Measurements from ENCODE around the gene CSK.

CSK gene

GRCh38 chr15:74817370-74817737 is 35.5 kb downstream of the CSK start:
- no peak overlapping the region for H3K4me3 ChIP-seq (ENCODE audit: low read depth, low read length)
- DNase-seq (ENCODE audit: low read depth): no peak

DNA sequence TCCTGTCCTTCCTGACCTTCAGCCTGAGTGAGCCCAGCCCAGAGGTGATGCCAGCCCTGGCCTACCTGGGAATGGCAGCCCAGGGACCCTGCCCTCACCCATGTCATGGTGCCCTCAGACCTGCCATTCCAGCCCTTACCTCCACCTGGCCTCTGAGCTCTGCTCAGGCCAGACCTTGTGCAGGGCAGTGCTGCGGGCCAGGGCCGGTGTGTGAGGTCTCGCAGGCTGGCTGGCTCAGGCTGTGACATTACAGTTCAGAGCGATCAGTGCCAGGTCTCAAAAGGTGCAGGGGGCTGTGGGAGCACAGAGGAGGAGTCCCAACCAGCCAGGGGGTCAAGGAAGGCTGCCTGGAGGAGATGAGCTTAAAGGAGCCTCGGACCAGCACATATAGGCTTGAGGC is 38.2 kb downstream of the CSK start:
- no peak for DNase-seq (ENCODE audit: low read depth)

DNA sequence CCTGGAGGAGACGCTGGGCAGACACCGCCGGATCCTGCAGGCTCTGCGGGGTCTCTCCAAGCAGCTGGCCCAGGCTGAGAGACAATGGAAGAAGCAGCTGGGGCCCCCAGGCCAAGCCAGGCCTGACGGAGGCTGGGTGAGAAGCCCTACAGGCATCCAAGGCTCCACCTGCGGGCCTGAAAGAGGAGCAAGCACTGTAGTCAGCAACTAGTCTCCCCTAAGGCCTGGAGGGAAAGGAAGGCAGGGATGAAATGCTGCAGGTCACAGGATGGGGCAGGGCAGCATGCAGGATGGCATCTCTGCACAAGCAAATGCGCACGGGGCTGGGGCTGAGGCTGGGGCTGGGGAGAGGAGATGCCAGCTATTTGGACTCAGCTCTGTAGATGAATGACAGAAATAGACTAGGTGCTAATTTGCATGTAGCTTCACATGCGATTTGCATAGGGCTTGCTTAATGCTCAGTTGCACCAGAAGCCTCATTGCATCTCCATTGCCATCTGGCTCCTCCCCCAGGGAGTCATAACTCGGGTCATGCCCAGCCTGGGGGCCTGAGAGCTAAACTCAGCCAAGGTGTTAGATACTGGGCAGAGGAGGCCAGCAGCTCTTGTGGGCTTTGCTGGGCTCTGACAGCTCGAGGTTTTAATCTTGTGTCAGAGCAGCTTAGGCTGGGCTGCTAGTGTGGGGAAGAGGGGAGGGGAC is 39.4 kb downstream of the CSK start:
- no peak for DNase-seq (ENCODE audit: low read depth)
- no peak overlapping the region for H3K4me3 ChIP-seq (ENCODE audit: low read depth, low read length)

More for the DNA sequence above, 38.2 kb downstream of the CSK start:
- H3K4me3 ChIP-seq (ENCODE audit: low read depth, low read length): no peak overlapping the region

DNA sequence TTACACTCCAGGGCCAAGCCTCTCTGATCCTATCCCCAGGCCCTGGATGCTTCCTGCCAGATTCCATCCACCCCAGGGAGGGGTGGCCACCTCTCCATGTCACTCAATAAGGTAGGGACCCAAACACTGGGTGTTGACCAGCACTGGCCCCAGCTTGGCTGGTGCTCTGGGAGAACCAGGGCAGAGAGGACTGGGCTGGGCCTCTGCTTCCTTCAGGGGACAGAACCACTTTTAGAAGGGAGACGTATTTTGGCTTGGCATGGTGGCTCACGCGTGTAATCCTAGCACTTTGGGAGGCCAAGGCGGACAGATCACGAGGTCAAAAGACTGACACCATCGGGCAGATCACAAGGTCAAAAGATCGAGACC is 39.9 kb downstream of the CSK start:
- no peak overlapping the region for H3K4me3 ChIP-seq (ENCODE audit: low read depth, low read length)
- DNase-seq (ENCODE audit: low read depth): no peak

DNA sequence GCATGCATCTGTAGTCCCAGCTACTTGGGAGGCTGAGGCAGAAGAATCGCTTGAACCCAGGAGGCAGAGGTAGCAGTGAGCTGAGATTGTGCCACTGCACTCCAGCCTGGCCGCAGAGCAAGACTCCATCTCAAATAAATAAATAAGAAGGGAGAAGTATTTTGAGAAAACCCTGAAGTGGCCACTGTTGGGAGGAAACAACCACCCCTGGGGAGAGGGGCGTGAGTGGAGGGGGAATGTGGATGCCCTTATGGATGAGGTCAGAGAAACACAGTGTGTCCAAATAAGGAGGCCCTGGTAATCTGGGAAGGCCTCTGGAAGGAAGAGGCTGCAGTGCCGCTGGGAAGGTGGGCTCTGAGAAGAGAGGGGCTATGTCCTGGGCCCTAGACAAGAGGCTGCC is 40.4 kb downstream of the CSK start:
- no peak overlapping the region for H3K4me3 ChIP-seq (ENCODE audit: low read depth, low read length)
- DNase-seq (ENCODE audit: low read depth): no peak

DNA sequence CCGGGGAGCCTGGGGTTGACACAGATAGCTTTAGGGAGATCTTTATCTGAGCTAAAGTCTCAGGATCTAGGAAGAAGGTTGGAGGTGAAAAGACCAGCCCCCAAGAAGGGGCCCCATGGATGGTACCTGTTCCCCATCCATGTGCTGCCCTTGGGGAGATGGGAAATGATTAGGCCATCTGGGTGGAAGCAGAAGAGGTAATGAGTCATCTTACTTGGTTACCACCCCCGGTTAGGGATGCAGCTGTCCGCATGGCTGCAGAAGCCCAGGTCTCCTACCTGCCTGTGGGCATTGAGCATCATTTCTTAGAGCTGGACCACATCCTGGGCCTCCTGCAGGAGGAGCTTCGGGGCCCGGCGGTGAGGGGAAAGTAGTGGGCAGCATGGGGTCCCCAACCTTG is 41.4 kb downstream of the CSK start:
- no peak overlapping the region for H3K4me3 ChIP-seq (ENCODE audit: low read depth, low read length)
- no peak for DNase-seq (ENCODE audit: low read depth)

- no peak for DNase-seq (ENCODE audit: low read depth)
- no peak overlapping the region for H3K4me3 ChIP-seq (ENCODE audit: low read depth, low read length)
These were observed 43.1 kb downstream of the CSK start for GRCh38 chr15:74824976-74825375.

- H3K4me3 ChIP-seq (ENCODE audit: low read depth, low read length): no peak overlapping the region
These were observed 44.0 kb downstream of the CSK start for GRCh38 chr15:74825866-74826265.

GRCh38 chr15:74826364-74826819 is 44.5 kb downstream of the CSK start, which contains the start of gene CPLX3:
CPLX3 (plus strand) TSS chr15:74826627; CDS start chr15:74826704, 77 bp downstream.
- DNase-seq (ENCODE audit: low read depth): no peak
- H3K4me3 ChIP-seq (ENCODE audit: low read depth, low read length): no peak within 1 kb of the TSS

More at GRCh38 chr15:74825866-74826265, 44.0 kb downstream of the CSK start:
- no peak for DNase-seq (ENCODE audit: low read depth)

DNA sequence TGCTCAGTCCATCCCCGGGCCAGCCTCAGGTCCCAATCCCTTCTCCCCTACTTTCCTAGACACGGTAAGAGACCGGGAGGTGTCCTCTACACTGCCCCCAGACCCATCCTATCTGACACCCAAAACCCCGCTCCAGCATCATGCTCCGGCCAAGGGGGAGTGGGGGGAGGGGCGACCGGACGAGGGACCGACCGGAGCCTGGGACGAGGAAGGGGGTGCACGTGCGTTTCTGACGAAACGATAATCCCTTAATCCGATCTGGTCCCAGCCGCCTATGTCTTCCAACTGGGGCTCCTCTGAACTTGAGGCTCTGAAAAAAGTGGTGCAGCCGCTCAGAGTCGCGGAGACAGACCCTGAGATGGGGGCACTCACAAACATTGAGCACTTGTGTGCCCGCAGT is 45.0 kb downstream of the CSK start:
- DNase-seq (ENCODE audit: low read depth): no peak
- no peak overlapping the region for H3K4me3 ChIP-seq (ENCODE audit: low read depth, low read length)

DNA sequence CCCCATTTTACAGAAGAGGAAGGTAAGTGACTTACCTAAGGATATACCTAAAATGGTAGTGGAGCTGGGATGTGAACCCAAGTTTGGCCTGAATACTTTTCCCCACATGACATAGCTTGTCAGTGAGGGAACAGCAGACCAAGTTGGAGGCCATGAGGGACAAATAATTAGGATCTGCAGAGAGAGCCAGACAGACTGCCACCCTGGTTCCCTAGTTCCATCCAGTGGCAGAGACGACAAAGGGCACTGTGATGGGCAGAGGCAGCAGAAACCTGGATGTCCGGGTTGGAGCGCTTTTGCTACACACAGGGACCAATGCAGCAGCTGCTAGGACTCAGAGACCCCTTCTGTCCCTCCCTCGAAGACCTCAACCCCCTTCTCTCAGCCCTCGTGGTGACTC is 45.7 kb downstream of the CSK start:
- H3K4me3 ChIP-seq (ENCODE audit: low read depth, low read length): no peak overlapping the region
- DNase-seq (ENCODE audit: low read depth): no peak

- no peak overlapping the region for H3K4me3 ChIP-seq (ENCODE audit: low read depth, low read length)
- no peak for DNase-seq (ENCODE audit: low read depth)
These were observed 47.0 kb downstream of the CSK start for GRCh38 chr15:74828835-74829234.

DNA sequence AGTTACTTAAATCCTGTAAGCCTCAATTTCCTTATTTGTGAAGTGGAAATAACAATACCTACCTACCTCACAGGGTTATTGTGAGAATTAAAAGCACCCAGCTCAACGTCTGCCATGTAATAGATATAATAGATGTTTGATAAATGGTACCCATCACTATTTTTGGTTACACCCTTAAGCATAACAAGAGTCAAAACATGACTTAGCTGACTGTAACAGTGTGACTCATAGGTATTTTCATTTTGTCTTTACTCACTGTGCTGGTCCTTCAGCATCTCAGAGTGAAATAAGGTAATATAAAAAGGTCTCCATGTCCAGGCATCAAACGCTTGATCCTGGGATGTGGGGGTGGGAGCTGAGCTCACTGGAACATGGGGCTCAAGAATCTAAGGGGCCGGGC is 47.6 kb downstream of the CSK start:
- no peak for DNase-seq (ENCODE audit: low read depth)
- no peak overlapping the region for H3K4me3 ChIP-seq (ENCODE audit: low read depth, low read length)

DNA sequence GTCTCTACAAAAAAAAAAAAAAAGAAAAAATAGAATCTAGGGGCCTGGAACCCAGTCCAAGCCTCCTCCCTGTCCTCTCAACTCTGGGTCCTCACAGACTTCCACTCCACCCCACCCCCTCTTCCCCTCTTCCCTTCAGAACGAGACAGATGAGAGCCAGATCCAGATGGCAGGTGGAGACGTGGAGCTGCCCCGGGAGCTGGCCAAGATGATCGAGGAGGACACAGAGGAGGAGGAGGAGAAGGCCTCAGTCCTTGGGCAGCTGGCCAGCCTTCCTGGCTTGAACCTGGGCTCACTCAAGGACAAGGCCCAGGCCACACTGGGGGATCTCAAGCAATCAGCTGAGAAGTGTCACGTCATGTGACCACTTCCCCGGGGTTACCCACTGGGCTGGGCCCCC is 48.1 kb downstream of the CSK start:
- no peak for DNase-seq (ENCODE audit: low read depth)
- H3K4me3 ChIP-seq (ENCODE audit: low read depth, low read length): no peak overlapping the region

- DNase-seq (ENCODE audit: low read depth): no peak
- H3K4me3 ChIP-seq (ENCODE audit: low read depth, low read length): no peak overlapping the region
These were observed 49.0 kb downstream of the CSK start for GRCh38 chr15:74830868-74831267.

DNA sequence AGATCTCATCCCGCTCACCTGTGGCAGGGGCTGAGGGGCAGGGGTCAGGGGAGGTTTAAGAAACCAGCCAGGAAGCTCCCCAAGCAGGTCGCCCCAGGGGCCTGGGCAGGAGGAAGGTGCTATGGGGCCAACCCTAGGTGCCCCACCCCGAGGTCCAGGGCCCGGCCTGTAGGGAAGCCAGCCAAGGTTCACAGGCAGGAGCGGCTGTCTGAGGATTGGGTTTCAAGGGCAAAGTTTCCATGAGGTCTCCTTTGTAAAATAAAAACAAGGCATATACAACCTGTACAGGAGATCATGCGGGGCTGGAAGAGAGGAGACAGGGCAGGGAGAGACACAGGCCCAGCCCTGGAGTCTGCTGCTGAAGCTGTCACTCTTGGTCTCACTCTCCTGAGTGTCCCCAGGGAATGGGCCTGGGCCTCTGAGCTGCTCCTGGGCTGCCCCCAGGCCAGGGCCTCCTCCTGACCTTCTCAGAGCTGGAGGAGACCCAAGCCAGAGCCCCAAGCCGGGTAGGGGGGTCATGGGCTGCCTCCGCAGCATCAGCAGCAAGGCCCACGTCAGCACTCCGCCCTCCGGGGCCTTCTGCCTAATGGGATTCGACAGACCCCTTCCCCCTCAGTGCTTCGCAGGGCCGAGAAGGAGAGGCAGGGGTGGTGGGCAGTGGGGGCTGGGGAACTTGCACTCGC is 50.1 kb downstream of the CSK start:
- H3K4me3 ChIP-seq (ENCODE audit: low read depth, low read length): no peak overlapping the region
- DNase-seq (ENCODE audit: low read depth): no peak

DNA sequence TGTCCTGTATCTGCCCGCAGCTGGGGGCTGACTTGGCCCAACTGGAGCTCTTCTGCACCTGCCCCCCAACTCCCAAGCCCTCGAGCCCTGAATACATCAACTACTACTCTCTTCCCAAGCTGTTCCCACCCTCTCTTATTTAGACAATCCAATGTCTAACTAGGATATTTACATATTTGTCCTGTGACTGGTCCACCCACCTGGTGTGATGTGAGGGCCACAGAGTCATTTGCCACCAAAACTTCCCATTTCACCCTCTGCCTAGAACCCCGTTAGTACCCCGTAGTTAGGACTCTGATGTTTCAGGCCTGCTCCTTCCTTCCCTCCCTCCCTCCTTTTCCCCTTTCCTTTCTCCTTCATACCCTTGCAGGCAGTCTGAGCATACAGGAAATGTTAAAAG is 50.9 kb downstream of the CSK start:
- no peak for DNase-seq (ENCODE audit: low read depth)
- no peak overlapping the region for H3K4me3 ChIP-seq (ENCODE audit: low read depth, low read length)

DNA sequence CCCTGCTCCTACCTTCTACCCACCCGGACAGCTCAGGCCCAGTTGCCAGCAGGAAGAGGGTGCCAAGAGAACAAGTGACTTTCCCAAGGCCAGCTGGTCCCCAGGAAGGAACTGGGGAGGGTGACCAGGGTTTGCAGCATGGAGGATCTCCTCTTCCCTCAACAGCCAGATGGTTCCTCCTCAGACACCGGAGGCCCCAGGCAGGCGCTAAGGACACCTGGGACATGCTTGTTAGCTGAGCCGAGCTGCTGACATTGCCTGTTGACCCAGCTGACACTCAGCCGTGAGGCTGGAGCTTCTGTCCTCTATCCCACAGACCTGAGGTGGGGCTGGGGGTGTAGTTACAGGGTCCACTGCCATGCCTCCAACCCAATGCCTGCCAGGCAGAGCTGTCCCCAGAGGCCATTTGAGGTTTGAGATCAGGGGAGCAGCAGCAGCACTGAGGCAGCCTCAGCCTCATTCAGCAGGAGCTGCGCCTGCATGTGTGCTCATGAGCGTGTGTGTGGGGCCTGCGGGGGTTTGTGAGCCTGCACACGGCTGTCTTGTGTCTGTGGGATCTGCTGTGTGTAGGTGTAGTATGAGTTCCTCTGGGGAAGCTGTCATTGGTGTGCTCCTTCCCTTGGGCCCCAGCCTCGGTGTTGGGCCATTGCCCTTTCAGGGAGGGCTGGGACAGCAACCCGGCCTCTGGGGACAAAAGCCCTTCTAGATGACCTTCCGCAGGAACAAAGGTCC is 51.7 kb downstream of the CSK start:
- no peak for DNase-seq (ENCODE audit: low read depth)
- H3K4me3 ChIP-seq (ENCODE audit: low read depth, low read length): no peak overlapping the region

DNA sequence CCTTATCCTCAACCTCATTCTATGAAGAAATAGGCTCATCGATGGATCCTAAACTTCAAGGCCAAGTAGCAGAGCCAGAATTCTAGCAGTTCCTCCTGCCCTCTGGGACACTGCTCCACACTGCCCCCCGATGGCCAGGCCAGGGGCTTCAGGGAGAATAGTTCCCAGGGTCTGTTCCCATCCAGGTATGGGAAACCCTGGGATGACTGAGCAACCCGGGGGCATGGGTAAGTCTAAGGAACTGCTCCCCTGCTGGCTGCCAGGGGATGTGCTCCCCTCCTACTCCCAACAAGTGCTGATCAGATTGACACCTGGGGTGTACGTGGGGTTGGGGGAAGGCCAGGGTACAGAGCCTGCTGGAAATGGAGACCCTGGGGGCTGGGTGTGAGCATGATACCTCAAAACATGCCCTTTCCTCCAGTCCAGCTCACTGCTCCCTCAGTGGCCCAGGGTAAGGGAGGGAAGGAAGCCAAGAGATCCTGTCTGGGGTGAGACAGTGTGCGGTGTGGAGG is 53.5 kb downstream of the CSK start:
- no peak for DNase-seq (ENCODE audit: low read depth)
- H3K4me3 ChIP-seq (ENCODE audit: low read depth, low read length): no peak overlapping the region

- DNase-seq (ENCODE audit: low read depth): no peak
- no peak overlapping the region for H3K4me3 ChIP-seq (ENCODE audit: low read depth, low read length)
These were observed 55.0 kb downstream of the CSK start for GRCh38 chr15:74836846-74837245.

All from skeletal muscle cell (primary cell).